HG02870 (cell line): ENCODE measurements around the gene GNAL.

Experiments used
- ATAC-seq: cut with Tn5 transposase; IDR thresholded peaks from one replicate; pipeline ENCODE4 v1.9.1; 2021; ENCODE audit warnings: mild to moderate bottlenecking, moderate library complexity; ENCODE audit not compliant: unreplicated experiment

Gene GNAL

DNA sequence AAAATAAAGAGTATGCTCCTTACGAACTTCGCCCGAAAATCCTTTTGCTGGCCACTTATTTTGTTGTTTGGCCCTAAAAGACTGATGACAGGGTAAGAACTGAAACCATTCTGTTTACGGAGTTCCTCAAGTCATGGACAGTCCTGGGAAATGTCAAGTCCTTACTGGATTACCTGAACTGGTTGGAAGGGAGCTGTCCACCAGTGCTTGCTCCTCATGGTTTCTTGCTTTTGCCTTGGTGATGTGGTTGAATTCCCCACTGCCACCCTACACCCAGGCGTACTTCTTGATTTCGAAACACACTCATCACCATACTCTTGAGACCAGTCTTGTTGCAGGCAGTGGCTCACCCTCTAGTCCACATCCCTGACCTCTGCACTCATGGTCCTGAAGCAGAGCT is 113.1 kb downstream of the GNAL start:
- ATAC-seq, result no peak

DNA sequence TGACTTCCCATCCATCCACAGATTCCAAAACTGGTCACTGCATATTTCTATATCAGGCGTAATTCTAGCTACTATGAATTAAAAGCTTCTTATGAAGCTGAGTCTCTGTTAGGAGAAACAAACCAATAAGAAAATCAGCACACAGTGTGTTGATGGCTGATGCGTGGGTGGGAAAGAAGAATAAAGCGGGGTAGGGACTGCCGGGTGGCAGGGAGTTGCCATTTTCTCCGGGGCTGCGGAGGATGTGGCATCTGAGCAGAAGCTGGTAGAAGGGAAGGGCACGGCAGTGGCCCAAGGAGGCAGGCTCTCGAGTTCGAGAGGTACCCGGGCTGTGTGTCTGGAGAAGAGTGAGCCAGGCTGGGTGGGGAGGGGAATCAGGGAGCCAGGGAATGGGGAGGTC is 113.5 kb downstream of the GNAL start:
- no peak for ATAC-seq

GRCh38 chr18:11807233-11807632 is 118.2 kb downstream of the GNAL start:
- ATAC-seq, result no peak

- no peak for ATAC-seq
These were observed 119.2 kb downstream of the GNAL start for GRCh38 chr18:11808001-11808855.

- no peak for ATAC-seq
These were observed 120.8 kb downstream of the GNAL start for GRCh38 chr18:11809895-11810294.

DNA sequence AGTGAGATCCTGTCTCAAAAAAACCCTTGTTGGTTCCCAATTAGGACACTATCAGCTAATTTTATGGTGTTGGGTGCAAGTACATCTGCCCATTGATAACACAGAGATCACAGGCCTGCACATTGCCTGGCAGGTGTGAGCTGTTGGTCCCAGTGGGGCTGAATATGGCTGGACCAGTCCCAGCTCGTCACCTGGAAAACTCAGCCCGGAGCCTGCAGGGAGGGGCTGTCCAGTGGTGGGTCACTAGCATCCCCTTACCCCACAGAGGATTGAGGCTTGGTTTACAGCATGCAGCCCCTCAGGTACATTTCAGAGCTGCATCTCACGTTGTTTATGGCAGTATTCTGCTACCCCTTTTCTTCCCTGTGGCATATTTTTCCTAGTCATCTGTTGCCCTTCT is 121.3 kb downstream of the GNAL start:
- ATAC-seq, result no peak

GRCh38 chr18:11811009-11811408 is 121.9 kb downstream of the GNAL start:
- ATAC-seq, result no peak

GRCh38 chr18:11817229-11817628 is 128.2 kb downstream of the GNAL start:
- no peak for ATAC-seq

GRCh38 chr18:11818486-11819203 is 129.6 kb downstream of the GNAL start:
- no peak for ATAC-seq

GRCh38 chr18:11819938-11820337 is 130.9 kb downstream of the GNAL start:
- no peak for ATAC-seq

- no peak for ATAC-seq
These were observed 131.6 kb downstream of the GNAL start for GRCh38 chr18:11820697-11821096.

- ATAC-seq, result no peak
These were observed 132.1 kb downstream of the GNAL start for GRCh38 chr18:11821208-11821607.

DNA sequence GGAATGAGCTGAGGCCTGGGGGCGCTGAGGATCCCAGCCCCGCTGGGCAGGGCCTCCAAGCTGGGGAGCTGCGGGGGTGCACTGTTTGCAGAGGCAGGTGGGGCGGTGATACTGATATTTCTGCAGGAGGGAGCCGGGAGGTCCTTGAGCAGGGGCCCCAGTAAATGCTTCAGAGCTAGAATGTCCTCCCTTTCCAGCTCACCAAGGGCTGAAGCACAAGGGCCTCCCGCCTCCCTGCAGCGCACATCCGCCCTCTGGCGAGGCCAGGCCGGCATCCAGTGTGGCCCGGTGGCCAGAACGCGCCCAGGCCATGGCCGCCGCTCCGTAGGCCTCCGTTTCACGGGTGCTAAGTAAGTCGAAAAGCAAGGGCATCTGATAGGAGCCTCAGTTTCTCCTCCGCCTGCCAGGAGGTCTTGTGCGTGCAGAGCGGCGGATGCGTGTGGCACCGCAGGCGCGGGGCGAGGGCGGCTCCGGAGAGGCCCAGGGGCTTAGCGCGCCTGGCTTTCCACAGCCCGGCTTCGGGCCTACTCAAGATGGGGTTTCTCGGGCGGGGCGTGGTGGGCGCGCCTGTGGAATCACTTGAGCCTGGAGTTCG is 132.7 kb downstream of the GNAL start:
- ATAC-seq, result no peak

GRCh38 chr18:11823545-11823944 is 134.5 kb downstream of the GNAL start:
- ATAC-seq, result no peak

GRCh38 chr18:11826836-11827235 is 137.8 kb downstream of the GNAL start:
- ATAC-seq, result no peak

GRCh38 chr18:11828786-11829432 is 139.8 kb downstream of the GNAL start:
- ATAC-seq, result no peak

DNA sequence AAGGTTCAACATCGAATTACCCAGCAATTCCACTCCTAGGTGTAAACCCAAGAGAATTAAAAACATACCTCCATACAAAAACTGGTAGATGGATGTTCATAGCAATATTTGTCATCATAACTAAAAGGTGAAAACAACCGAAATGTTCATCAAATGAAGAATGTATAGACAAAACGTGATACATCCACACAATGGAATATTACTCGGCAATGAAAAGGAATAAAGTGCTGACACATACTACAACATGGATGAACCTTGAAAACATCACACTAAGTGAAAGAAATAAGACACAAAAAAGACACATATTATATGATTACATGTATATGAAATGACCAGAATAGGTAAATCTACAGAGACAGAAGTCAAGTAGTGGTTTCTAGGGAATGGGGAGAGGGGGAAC is 141.5 kb downstream of the GNAL start:
- ATAC-seq, result no peak

- no peak for ATAC-seq
These were observed 142.9 kb downstream of the GNAL start for GRCh38 chr18:11831921-11832320.

DNA sequence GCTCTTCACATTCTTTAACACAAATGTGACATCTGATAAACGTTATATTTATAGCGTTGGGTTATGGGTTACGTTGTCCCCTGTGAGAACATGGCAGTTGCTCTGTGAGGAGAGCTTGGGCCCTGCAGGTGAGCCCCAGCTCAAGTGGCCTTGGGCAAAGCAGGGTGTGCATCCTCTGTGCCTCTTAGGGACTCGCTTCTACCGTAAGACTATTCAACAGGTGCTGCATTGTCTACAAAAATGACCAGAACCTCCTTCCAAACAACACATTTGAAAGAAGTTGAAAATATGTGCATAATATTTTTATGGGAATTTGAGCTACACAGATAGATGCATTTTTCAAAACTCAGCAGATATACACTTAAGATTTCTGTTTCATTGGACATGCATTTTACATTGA is 145.7 kb downstream of the GNAL start:
- no peak for ATAC-seq

DNA sequence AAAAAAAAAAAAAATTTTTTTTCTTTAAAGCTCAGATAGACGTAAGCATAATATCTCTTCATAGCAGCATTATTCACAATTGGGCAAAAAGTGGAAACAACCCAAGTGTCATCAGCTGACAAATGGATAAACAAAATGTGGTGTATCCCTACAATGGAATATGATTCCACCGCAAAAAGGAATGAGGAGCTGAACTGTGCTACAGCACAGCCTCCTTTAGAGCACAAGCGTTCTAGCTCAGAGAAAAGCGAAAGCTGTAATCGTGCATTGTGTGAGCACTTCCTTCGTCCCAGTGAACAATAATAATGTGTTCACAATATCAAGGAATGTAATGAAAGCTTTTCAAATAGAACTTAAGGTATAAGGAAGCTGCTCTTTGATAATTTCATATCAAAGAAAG is 150.5 kb downstream of the GNAL start:
- ATAC-seq, result no peak

GRCh38 chr18:11840493-11840892 is 151.4 kb downstream of the GNAL start:
- no peak for ATAC-seq
